Heart left ventricle (tissue), 16 donors: ENCODE measurements around the gene EPS8L1. TPM values are rescaled to one million over a fixed set of nuclear protein-coding genes. Genes with fewer than 3 reads are reported as not detected.
A peak's percentile ranks its signal among the peaks of the same experiment; 100 is the strongest.

Experiments
- ATAC-seq, 4 donors: fragments of 200-7000 bp; cut with Tn5 transposase; one replicate each; pipeline ENCODE4 v1.9.1; 2020 to 2022; ENCODE audit warnings: moderate library complexity in 4 of 4, mild to moderate bottlenecking in 3 of 4, moderate number of reproducible peaks in 1 of 4
- DNase-seq, 5 donors: peaks; one replicate each; pipeline ENCODE4 v3.0.0-alpha.2; 2020
- H3K27ac ChIP-seq, 12 donors: fragments of 200-600 bp; sonication (generic) in 4 of 12; one replicate each; pipeline versions ENCODE4 v1.5.0 to v1.8.0; 2016 to 2022; ENCODE audit warnings: mild to moderate bottlenecking in 2 of 12
- H3K27me3 ChIP-seq, 9 donors: fragments of 200-600 bp; sonication (generic) in 2 of 9; one replicate each; pipeline versions ENCODE4 v1.5.1 to v1.8.0; 2016 to 2022; ENCODE audit warnings: mild to moderate bottlenecking in 3 of 9
- H3K36me3 ChIP-seq, 9 donors: fragments of 200-600 bp; sonication (generic) in 2 of 9; one replicate each; pipeline versions ENCODE4 v1.5.0 to v1.8.0; 2018 to 2022; ENCODE audit warnings: mild to moderate bottlenecking in 2 of 9
- H3K4me1 ChIP-seq, 12 donors: fragments of 200-600 bp; sonication (generic) in 4 of 12; one replicate each; pipeline versions ENCODE4 v1.5.0 to v1.8.0; 2016 to 2022; ENCODE audit warnings: mild to moderate bottlenecking in 3 of 12
- H3K4me3 ChIP-seq, 12 donors: fragments of 200-600 bp; sonication (generic) in 4 of 12; one replicate each; pipeline versions ENCODE4 v1.5.0 to v1.8.0; 2017 to 2022; ENCODE audit warnings: mild to moderate bottlenecking in 9 of 12, moderate library complexity in 4 of 12
- H3K9me3 ChIP-seq, 12 donors: fragments of 200-600 bp; sonication (generic) in 4 of 12; one replicate each; pipeline versions ENCODE4 v1.5.0 to v1.8.0; 2016 to 2022; ENCODE audit warnings: mild to moderate bottlenecking in 1 of 12
- POLR2A ChIP-seq, 2 donors: fragments of 450-650 bp; IDR thresholded peaks; one replicate each; pipeline ENCODE4 v1.6.1; 2017; ENCODE audit warnings: antibody characterized with exemption in 2 of 2, mild to moderate bottlenecking in 2 of 2, moderate library complexity in 2 of 2
- WGBS, 4 donors: extraction: QIAGEN DNeasy Blood & Tissue Kit in 2 of 4; methylation state at CpG; one replicate each; pipeline versions ENCODE4 v1.1.5 to v1.1.7; 2013 to 2018; 5-methylcytosine and 5-hydroxymethylcytosine counted together
- intact Hi-C, 10 donors: fragments of 100-400 bp; cut with DNase I; formaldehyde crosslinking; loops; one replicate each; pipeline versions ENCODE4 v1.11.1 to v1.14.2; 2022
- polyA plus RNA-seq, 2 donors: library from polyadenylated mRNA; stranded (reverse); fragments of 200-250 nt; gene quantifications; one replicate each; pipeline ENCODE4 v1.2.3, GENCODE V29; 2013
- total RNA-seq, 9 donors: library from RNA; depleted of rRNA in 2 of 9; stranded (reverse); fragments of >200 nt in 2 of 9; fragmentation: NEBNext Ultra II Directional in 3 of 9; extraction: Animal tissue kit (Norgen Biotek cat#: 25700) in 3 of 9; gene quantifications; one replicate each; pipeline versions ENCODE4 v1.1.0 to v1.2.4, GENCODE V29; 2016 to 2023
- TF ChIP-seq, protein P1 (sequence below), 12 donors: fragments of 200-600 bp; sonication (generic) in 4 of 12; IDR thresholded peaks; one replicate each; pipeline versions ENCODE4 v1.5.0 to v1.8.0; 2018 to 2022; ENCODE audit warnings: antibody characterized with exemption in 12 of 12, mild to moderate bottlenecking in 5 of 12
- donor health status: ischemic (EF 13 %, LVEDD 7.1; RV severe dilation, severe dysfunction).
- donor health status: healthy with polysubstance abuse.
- donor health status: DM: no; HTN: yes; CAD: no.
- donor health status: DM: no; HTN: no; CAD: no.
- donor health status: ischemic (EF 25% LVEDD 6.9; RV normal size, moderate dysfunction).
- donor health status: ischemic (EF 25% LVEDD 5.7; RV mildly dilated, moderate dysfunction).
- donor health status: healthy.
- donor health status: DM: yes; HTN: yes; CAD: no.
- donor health status: ischemic (EF 35%, LVEDD 5.7; RV mildly dilated, moderate dysfunction).
- donor health status: nonischemic (EF 11% LVEDD 7.7; RV severe dilation, severe dysfunction).
- donor health status: DM: yes; HTN: yes; CAD: no.
- donor health status: PGD.
- donor health status: ischemic (EF 29% LVEDD 5.4; RV normal size, mild dysfunction).
- donor health status: nonischemic (EF 23%, LVEDD 6.1; RV moderate dilation, normal function).

Gene EPS8L1
- total and polyA plus RNA-seq, 11 donors = 0.44 to 25.5 (median 2.0) TPM

DNA sequence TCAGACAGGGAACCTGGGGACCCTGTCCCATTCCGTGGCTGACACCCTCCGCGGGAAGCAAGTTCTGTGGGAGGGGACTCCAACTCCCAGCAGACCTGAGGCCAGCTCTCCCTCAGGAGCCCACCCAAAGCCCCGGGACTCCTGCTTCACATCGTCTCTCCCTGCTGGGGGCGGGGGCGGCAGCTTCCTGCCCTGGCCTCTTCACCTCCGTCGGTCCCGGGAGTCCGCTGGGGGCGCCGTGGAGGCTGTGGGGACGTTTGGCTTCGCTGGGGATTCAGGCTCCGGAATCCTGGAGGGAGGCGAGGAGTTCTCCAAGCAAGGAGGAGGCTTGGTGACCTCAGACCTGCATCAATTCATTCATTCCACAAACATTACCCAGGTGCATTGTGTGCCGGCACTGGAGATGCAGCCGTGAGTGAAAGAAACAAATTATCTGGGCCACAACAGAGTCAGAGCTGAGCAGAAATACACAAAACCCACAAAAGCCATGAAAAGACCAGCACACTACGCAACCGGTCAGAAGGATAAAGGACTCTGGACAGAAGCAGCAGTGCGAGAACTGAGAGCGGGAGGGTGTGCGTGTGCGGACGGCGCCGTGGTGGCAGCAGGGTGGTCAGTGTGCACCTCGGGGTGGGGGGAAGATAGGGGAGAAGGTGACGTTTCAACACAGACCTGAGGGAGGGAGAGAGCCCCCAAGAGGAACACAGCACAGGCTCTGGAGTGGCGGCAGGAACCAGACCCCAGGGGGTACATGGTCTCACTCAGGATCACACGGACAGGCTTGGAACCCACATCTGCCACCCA is 19.0 kb downstream of the EPS8L1 start:
- no peaks in the 10 kb centered on the region for H3K9me3 ChIP-seq
- H3K4me3 ChIP-seq = no peak overlapping the region
- H3K27me3 ChIP-seq = no peaks in the 10 kb centered on the region
- peaks cover 6 to 75% (median 69%) of the 10 kb centered on the region in 9 donors for H3K36me3 ChIP-seq
- peaks cover 0 to 22% (median 11%) of the 10 kb centered on the region in 12 donors for H3K4me1 ChIP-seq
- intact Hi-C loops = no loop called here
- no peak for TF ChIP-seq POLR2A (IDR thresholded peaks at IDR 0.05)
- TF ChIP-seq, protein P1, sequence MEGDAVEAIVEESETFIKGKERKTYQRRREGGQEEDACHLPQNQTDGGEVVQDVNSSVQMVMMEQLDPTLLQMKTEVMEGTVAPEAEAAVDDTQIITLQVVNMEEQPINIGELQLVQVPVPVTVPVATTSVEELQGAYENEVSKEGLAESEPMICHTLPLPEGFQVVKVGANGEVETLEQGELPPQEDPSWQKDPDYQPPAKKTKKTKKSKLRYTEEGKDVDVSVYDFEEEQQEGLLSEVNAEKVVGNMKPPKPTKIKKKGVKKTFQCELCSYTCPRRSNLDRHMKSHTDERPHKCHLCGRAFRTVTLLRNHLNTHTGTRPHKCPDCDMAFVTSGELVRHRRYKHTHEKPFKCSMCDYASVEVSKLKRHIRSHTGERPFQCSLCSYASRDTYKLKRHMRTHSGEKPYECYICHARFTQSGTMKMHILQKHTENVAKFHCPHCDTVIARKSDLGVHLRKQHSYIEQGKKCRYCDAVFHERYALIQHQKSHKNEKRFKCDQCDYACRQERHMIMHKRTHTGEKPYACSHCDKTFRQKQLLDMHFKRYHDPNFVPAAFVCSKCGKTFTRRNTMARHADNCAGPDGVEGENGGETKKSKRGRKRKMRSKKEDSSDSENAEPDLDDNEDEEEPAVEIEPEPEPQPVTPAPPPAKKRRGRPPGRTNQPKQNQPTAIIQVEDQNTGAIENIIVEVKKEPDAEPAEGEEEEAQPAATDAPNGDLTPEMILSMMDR (IDR thresholded peaks at IDR 0.05) = no peak
- WGBS, 4 donors = 76 to 88% (median 78%) methylated on average over 27 to 32 of the region's 32 CpGs
- H3K27ac ChIP-seq = peak overlapping the region in 1 of 12 donors; percentile 14
- DNase-seq (peak in 2 of 5 donors; percentile 36 to 54), ATAC-seq (no peak)

DNA sequence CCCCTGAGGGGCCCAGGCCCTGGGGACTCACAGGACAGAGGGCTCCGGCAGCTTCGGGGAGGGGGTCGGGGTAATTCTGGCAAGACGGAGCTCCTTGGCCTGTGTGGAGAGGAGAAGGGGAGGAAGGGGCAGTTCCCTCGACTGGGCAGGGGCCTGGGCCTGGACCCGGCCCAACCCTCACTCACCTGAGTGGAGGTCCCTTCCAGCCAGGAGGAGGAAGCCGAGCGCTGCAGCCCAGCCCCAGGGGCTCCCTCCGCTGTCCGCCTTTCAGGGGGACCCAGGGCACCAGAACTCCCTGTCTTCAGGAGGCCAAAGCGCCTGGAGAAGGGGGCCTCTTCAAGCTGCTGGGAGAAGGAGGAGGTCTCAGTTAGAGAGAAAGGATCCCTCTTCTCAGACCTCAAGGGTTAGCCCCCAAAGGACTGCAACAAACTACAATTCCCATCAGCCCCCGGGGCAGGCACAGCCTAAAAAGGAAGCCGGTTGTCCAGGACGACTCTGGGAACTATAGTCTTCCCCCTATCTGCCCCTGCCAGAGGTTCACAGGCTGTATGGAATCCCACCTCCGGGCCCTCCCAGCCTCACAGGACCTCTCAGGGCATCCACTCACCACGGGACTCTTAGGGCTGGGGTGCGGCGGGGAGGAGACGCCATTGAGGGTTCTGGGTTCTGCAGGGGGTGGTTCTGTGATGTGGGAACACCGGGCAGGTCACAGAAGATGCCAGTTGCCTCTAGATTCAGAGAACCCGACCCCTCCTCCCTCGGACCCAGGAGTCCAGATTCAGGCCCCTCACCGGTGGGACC is 19.8 kb downstream of the EPS8L1 start:
- ATAC-seq = no peak
- WGBS, 4 donors = 79 to 85% (median 83%) methylated on average over 14 to 23 of the region's 23 CpGs

DNA sequence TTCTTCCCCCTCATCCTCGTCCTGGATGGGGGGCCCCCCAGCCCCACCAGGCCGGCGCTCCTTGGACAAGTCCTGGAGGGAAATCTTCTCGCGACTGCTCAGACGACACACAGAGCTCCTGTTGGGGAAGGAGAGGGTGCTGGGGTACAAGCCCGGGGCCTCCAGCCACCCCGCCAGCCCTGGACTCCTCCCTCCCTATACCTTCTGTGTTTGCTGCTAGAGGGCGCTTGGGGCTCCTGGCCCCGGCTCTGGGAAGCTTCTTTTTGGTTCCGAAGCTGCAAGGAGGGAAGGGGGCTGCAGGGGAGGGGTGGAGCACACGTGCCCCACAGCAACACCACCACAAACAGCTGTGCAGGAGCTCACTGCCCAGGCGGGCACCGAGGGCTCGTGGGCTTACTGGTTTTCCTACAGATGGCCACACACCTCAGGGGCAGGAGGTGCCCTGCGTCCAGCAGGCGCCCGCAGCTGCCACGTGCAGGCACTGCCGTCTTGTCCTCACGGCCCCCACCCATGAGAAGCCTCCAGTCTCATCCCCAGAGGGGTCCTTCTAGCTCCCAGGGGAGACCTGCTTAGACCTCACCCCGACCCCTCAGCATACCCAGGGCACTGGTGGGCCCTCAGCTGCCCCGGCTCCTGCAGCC is 20.5 kb downstream of the EPS8L1 start:
- Histone ChIP-seq H3K4me1 (peaks cover 0 to 31% (median 20%) of the 10 kb centered on the region in 12 donors), H3K4me3 (no peak overlapping the region), H3K27ac (no peak overlapping the region), H3K36me3 (peaks cover 6 to 75% (median 66%) of the 10 kb centered on the region in 9 donors), H3K9me3 (no peaks in the 10 kb centered on the region), H3K27me3 (no peaks in the 10 kb centered on the region)
- WGBS, 4 donors = 72 to 84% (median 82%) methylated on average over 16 to 23 of the region's 23 CpGs
- intact Hi-C loops = no loop called here
- no peak for TF ChIP-seq POLR2A (IDR thresholded peaks at IDR 0.05)
- TF ChIP-seq, protein P1 (IDR thresholded peaks at IDR 0.05) = no peak
- no peak for ATAC-seq
- DNase-seq = no peak

More for the DNA sequence above, 19.8 kb downstream of the EPS8L1 start:
- intact Hi-C loops = no loop called here
- peaks cover 0 to 27% (median 18%) of the 10 kb centered on the region in 12 donors for H3K4me1 ChIP-seq
- H3K27me3 ChIP-seq = no peaks in the 10 kb centered on the region
- peak in 1 of 5 donors; percentile 61 for DNase-seq
- H3K4me3 ChIP-seq = no peak overlapping the region
- peaks cover 6 to 75% (median 66%) of the 10 kb centered on the region in 9 donors for H3K36me3 ChIP-seq
- peak overlapping the region in 1 of 12 donors; percentile 14 for H3K27ac ChIP-seq
- TF ChIP-seq, protein P1 (IDR thresholded peaks at IDR 0.05) = no peak
- no peak for TF ChIP-seq POLR2A (IDR thresholded peaks at IDR 0.05)
- H3K9me3 ChIP-seq = no peaks in the 10 kb centered on the region
